Astrocyte (in vitro differentiated cells and primary cell): ENCODE data around the gene PLCL1. TPM values are rescaled to one million over a fixed set of nuclear protein-coding genes. Genes with fewer than 3 reads are reported as not detected.

ENCODE experiments used
- DNase-seq: peaks from one replicate; pipeline ENCODE4 v3.0.0-alpha.2; 2010; ENCODE audit warnings: low read depth
- FAIRE-seq: peaks from 2 replicates; lab custom pipeline; 2011; peaks lifted over from hg19 to GRCh38; lab: Jason Lieb, UNC
- H2AFZ ChIP-seq: 2 replicates; pipeline ENCODE4 v1.6.0; 2012; ENCODE audit warnings: low read depth, low read length, inconsistent platforms
- H3K27ac ChIP-seq: 2 replicates; pipeline ENCODE4 v1.5.1; 2011; ENCODE audit warnings: low read depth, low read length, inconsistent platforms
- H3K27me3 ChIP-seq: 2 replicates; pipeline ENCODE4 v1.6.0; 2011; ENCODE audit warnings: low read length, inconsistent platforms; ENCODE audit not compliant: insufficient read depth
- H3K36me3 ChIP-seq: 2 replicates; pipeline ENCODE4 v1.5.1; 2011; ENCODE audit warnings: low read length, inconsistent platforms; ENCODE audit not compliant: insufficient read depth
- H3K4me1 ChIP-seq: 2 replicates; pipeline ENCODE4 v1.5.1; 2011; ENCODE audit warnings: low read length, inconsistent platforms; ENCODE audit not compliant: insufficient read depth
- H3K4me2 ChIP-seq: 2 replicates; pipeline ENCODE4 v1.6.0; 2012; ENCODE audit warnings: low read length, inconsistent platforms
- H3K4me3 ChIP-seq: 2 replicates; pipeline ENCODE4 v1.5.1; 2011; ENCODE audit warnings: low read depth, mild to moderate bottlenecking, low read length, inconsistent platforms; ENCODE audit not compliant: insufficient read depth
- H3K79me2 ChIP-seq: 2 replicates; pipeline ENCODE4 v1.6.0; 2012; ENCODE audit warnings: mild to moderate bottlenecking, low read length, inconsistent platforms; ENCODE audit not compliant: insufficient read depth
- H3K9ac ChIP-seq: 2 replicates; pipeline ENCODE4 v1.6.0; 2012; ENCODE audit warnings: mild to moderate bottlenecking, low read length, inconsistent platforms
- H3K9me3 ChIP-seq: 2 replicates; pipeline ENCODE4 v1.5.1; 2012; ENCODE audit warnings: low read depth, mild to moderate bottlenecking, low read length, inconsistent platforms; ENCODE audit not compliant: insufficient read depth
- H4K20me1 ChIP-seq: 2 replicates; pipeline ENCODE4 v1.6.0; 2012; ENCODE audit warnings: low read length, inconsistent platforms; ENCODE audit not compliant: insufficient read depth
- H3K27ac Mint-ChIP-seq: one replicate; pipeline ENCODE4 v1.8.0; 2021; ENCODE audit warnings: mild to moderate bottlenecking, mixed read lengths; ENCODE audit not compliant: unreplicated experiment
- H3K27me3 Mint-ChIP-seq: one replicate; pipeline ENCODE4 v1.8.0; 2021; ENCODE audit warnings: low read depth, mixed read lengths; ENCODE audit not compliant: unreplicated experiment
- H3K36me3 Mint-ChIP-seq: one replicate; pipeline ENCODE4 v1.8.0; 2021; ENCODE audit warnings: low read depth, mixed read lengths; ENCODE audit not compliant: unreplicated experiment
- H3K4me1 Mint-ChIP-seq: one replicate; pipeline ENCODE4 v1.8.0; 2021; ENCODE audit warnings: low read depth, mixed read lengths; ENCODE audit not compliant: unreplicated experiment
- H3K4me3 Mint-ChIP-seq: one replicate; pipeline ENCODE4 v1.8.0; 2021; ENCODE audit warnings: mild to moderate bottlenecking, moderate library complexity, mixed read lengths; ENCODE audit not compliant: unreplicated experiment
- H3K9me3 Mint-ChIP-seq: one replicate; pipeline ENCODE4 v1.8.0; 2021; ENCODE audit warnings: mild to moderate bottlenecking, mixed read lengths; ENCODE audit not compliant: unreplicated experiment
- CTCF ChIP-seq: IDR thresholded peaks from 2 replicates; pipeline ENCODE4 v1.5.1; 2011; ENCODE audit warnings: low read depth, mild to moderate bottlenecking, inconsistent platforms, low read length, moderate library complexity; ENCODE audit not compliant: insufficient read depth
- EZH2 ChIP-seq: IDR thresholded peaks from 2 replicates; pipeline ENCODE4 v1.6.1; 2012; ENCODE audit warnings: mild to moderate bottlenecking, low read length, inconsistent platforms; ENCODE audit not compliant: insufficient read depth
- total RNA-seq: library from RNA; stranded (reverse); gene quantifications from 2 replicates; pipeline ENCODE4 v1.2.1, GENCODE V29; 2021

Gene PLCL1
- total RNA-seq, 1 donor from 2014 or later = 0.84 TPM

DNA sequence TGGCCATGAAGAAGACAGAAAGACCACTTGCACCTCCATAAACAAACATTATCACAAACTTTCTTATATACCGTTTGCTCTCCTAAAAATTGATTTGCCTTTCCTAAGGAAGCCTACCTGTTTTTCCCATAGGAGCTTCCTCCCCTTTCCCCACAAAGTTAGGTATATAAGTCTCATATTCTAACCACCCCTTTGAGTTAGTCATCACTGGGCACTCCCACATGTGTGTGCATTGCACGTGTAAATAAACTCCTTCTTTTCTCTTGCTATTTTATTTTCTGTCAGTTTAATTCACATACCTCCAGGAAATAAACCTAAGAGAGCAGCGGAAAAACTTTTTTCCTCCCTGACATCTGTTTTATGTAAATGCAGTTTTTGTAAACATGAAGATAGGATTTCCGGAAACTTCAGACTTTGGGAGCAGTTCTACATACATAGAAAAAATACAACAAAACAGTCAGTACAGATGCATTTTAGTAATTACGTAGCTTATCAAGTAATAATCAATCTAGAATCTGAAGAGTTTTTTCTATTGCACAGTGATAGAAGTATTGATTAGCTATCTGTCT, 46.6 kb downstream of the PLCL1 start:
- peaks cover 2% of the 10 kb centered on the region for H3K27me3 ChIP-seq
- no peak overlapping the region for H3K4me3 Mint-ChIP-seq
- FAIRE-seq = no peak
- H3K4me3 ChIP-seq = no peak overlapping the region
- H3K27me3 Mint-ChIP-seq = peaks cover 3% of the 10 kb centered on the region
- no peaks in the 10 kb centered on the region for H3K9me3 ChIP-seq
- H3K4me1 Mint-ChIP-seq = peaks cover 17% of the 10 kb centered on the region
- H2AFZ ChIP-seq = no peak overlapping the region
- TF ChIP-seq CTCF = no peak
- TF ChIP-seq EZH2 = no peak
- no peak overlapping the region for H3K27ac Mint-ChIP-seq
- H4K20me1 ChIP-seq = no peaks in the 10 kb centered on the region
- no peaks in the 10 kb centered on the region for H3K36me3 ChIP-seq
- peaks cover 7% of the 10 kb centered on the region for H3K4me1 ChIP-seq
- no peak overlapping the region for H3K9ac ChIP-seq
- H3K79me2 ChIP-seq = no peaks in the 10 kb centered on the region
- H3K9me3 Mint-ChIP-seq = no peaks in the 10 kb centered on the region
- H3K27ac ChIP-seq = no peak overlapping the region
- no peaks in the 10 kb centered on the region for H3K36me3 Mint-ChIP-seq
- H3K4me2 ChIP-seq = no peak overlapping the region
- DNase-seq = no peak

- FAIRE-seq (no peak), DNase-seq (no peak)
- H3K4me1 Mint-ChIP-seq = peaks cover 17% of the 10 kb centered on the region
- H4K20me1 ChIP-seq = no peaks in the 10 kb centered on the region
- peaks cover 7% of the 10 kb centered on the region for H3K4me1 ChIP-seq
- H3K4me3 ChIP-seq = no peak overlapping the region
- H3K4me2 ChIP-seq = no peak overlapping the region
- no peak overlapping the region for H3K27ac ChIP-seq
- no peak overlapping the region for H2AFZ ChIP-seq
- peaks cover 2% of the 10 kb centered on the region for H3K27me3 ChIP-seq
- H3K9me3 Mint-ChIP-seq = no peaks in the 10 kb centered on the region
- no peaks in the 10 kb centered on the region for H3K36me3 Mint-ChIP-seq
- no peaks in the 10 kb centered on the region for H3K9me3 ChIP-seq
- H3K27ac Mint-ChIP-seq = no peak overlapping the region
- no peaks in the 10 kb centered on the region for H3K36me3 ChIP-seq
- no peak overlapping the region for H3K9ac ChIP-seq
- H3K79me2 ChIP-seq = no peaks in the 10 kb centered on the region
- TF ChIP-seq CTCF = no peak
- TF ChIP-seq EZH2 = no peak
- H3K4me3 Mint-ChIP-seq = no peak overlapping the region
- H3K27me3 Mint-ChIP-seq = peaks cover 3% of the 10 kb centered on the region
These were observed 47.1 kb downstream of the PLCL1 start for GRCh38 chr2:197851451-197851850.

GRCh38 chr2:197852108-197852507, 47.7 kb downstream of the PLCL1 start:
- FAIRE-seq (no peak), DNase-seq (no peak)
- Mint-ChIP-seq H3K4me3 (no peak overlapping the region), H3K27me3 (peaks cover 3% of the 10 kb centered on the region), H3K9me3 (no peaks in the 10 kb centered on the region), H3K4me1 (peaks cover 11% of the 10 kb centered on the region), H3K27ac (no peak overlapping the region), H3K36me3 (no peaks in the 10 kb centered on the region)
- Histone ChIP-seq H3K9me3 (no peaks in the 10 kb centered on the region), H3K4me1 (peaks cover 6% of the 10 kb centered on the region), H2AFZ (no peak overlapping the region), H3K27me3 (peaks cover 2% of the 10 kb centered on the region), H3K79me2 (no peaks in the 10 kb centered on the region), H4K20me1 (no peaks in the 10 kb centered on the region), H3K4me2 (no peak overlapping the region), H3K27ac (no peak overlapping the region), H3K36me3 (no peaks in the 10 kb centered on the region), H3K9ac (no peak overlapping the region), H3K4me3 (no peak overlapping the region)
- no peak for TF ChIP-seq EZH2
- TF ChIP-seq CTCF = no peak
